ENCODE data around the gene SETD7. TPM values are rescaled to one million over a fixed set of nuclear protein-coding genes. Genes with fewer than 3 reads are reported as not detected.

The SETD7 gene
- total RNA-seq, 1 experiment from 2014 or later = 52.8 TPM

DNA sequence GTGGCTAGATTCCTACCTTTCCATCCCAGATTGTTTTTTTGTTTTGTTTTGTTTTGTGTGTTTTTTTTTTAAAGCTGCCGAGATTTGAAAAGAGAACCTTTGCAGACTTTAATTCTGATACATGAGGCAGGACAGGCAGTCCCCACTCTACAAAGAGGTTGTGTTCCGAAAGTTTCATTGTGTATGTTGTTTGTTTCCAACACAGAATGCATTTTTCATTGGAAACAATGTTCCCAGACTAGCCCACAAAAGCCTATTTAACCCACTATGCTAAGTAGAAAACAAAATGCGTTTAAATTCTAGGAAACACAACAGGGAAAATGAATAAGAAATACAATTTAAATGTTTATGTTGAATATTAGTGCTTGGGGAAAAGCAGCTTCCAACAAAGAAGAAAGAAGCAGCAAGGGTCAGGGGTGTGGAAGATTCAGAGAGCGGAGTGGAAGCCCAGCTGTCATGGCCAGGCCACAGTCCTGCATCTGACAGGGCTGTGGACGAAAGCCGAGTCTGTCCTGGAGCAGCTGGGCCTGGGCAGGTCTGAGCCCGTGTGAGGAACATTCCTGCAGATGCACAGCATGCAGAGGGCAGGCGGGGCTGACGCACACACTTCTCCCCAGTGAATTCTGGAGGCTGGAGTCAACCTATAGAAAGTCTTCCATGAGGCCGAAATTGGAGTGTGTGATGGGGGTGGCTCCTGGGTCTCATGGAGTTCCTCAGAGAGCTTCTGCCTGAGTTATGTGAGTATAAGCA, 12.4 kb upstream of the SETD7 start:
- Histone ChIP-seq H3K27me3 (replicated peaks; ENCODE audit: insufficient read depth, low read depth, low read length, poor library complexity) (no peaks in the 10 kb centered on the region), H3K36me3 (ENCODE audit: insufficient read depth, low read length, poor library complexity, severe bottlenecking) (no peaks in the 10 kb centered on the region), H3K4me3 (ENCODE audit: low read depth, low read length, poor library complexity, severe bottlenecking) (no peak overlapping the region), H3K27ac (ENCODE audit: low read depth, low read length, poor library complexity, severe bottlenecking) (no peak overlapping the region), H3K9me3 (ENCODE audit: low read depth, low read length, poor library complexity, severe bottlenecking) (no peaks in the 10 kb centered on the region), H3K4me1 (ENCODE audit: insufficient read depth, low read length, poor library complexity, severe bottlenecking) (peaks cover 2% of the 10 kb centered on the region)
- DNase-seq (ENCODE audit: low spot score) = no peak
- CTCF ChIA-PET = no interaction called here
- POLR2A ChIA-PET (ENCODE audit: low non-redundant PET) = interaction anchor here (0.6 kb wide), 1 partner anchor 34 kb away, joined by 4 read pairs; no protein-coding TSS in a partner anchor
- intact Hi-C loops (cut with micrococcal nuclease; ENCODE audit: unreplicated experiment) = no loop called here
- no TSS peak for BruUV-seq (replicated peaks)
- TF ChIP-seq EZH2 (IDR thresholded peaks at IDR 0.05; ENCODE audit: borderline replicate concordance, low read depth, low read length, poor library complexity, severe bottlenecking) = no peak
- TF ChIP-seq, protein P1, sequence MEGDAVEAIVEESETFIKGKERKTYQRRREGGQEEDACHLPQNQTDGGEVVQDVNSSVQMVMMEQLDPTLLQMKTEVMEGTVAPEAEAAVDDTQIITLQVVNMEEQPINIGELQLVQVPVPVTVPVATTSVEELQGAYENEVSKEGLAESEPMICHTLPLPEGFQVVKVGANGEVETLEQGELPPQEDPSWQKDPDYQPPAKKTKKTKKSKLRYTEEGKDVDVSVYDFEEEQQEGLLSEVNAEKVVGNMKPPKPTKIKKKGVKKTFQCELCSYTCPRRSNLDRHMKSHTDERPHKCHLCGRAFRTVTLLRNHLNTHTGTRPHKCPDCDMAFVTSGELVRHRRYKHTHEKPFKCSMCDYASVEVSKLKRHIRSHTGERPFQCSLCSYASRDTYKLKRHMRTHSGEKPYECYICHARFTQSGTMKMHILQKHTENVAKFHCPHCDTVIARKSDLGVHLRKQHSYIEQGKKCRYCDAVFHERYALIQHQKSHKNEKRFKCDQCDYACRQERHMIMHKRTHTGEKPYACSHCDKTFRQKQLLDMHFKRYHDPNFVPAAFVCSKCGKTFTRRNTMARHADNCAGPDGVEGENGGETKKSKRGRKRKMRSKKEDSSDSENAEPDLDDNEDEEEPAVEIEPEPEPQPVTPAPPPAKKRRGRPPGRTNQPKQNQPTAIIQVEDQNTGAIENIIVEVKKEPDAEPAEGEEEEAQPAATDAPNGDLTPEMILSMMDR (conservative IDR thresholded peaks at IDR 0.05; ENCODE audit: low read depth, low read length) = no peak

DNA sequence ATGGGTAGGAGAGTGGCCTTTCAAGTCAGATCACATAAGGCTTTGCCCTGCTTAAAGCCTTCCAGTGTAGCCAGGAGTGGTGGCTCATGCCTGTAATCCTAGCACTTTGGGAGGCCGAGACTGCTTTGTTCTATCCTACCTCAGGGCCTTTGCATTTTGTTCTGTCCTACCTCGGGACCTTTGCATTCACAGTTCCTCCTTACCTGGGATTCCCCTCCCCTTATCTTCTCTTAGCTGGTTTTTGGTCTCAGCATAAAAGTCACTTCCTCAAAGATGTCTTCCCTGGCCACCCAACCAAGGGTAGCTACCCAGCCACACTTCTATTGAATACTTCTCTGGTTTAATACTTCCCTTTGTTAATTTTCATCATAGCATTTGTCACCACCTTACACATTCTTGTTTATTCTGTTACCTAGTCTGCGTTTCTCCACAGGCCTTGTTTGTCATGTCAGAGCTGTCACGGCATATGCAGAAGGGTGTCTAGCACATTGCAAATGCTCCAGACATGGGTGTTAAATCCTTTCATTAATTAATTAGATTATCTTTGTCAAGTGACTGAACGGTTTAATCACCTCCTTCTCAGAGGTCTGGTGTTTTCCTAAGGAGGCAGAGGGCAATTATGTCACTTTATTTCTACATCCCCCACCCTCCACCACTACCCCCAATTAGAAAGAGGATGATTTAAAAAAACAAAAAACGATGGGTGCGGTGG, 11.3 kb upstream of the SETD7 start:
- no peak for DNase-seq (ENCODE audit: low spot score)
- no peaks in the 10 kb centered on the region for H3K9me3 ChIP-seq (ENCODE audit: low read depth, low read length, poor library complexity, severe bottlenecking)
- ChIA-PET POLR2A (ENCODE audit: low non-redundant PET) (no interaction called here), CTCF (interaction anchor here (0.7 kb wide), 1 partner anchor 1287 kb away, joined by 4 read pairs; no protein-coding TSS in a partner anchor)
- BruUV-seq (replicated peaks) = no TSS peak
- intact Hi-C loops (cut with micrococcal nuclease; ENCODE audit: unreplicated experiment) = no loop called here
- H3K36me3 ChIP-seq (ENCODE audit: insufficient read depth, low read length, poor library complexity, severe bottlenecking) = no peaks in the 10 kb centered on the region
- H3K27me3 ChIP-seq (replicated peaks; ENCODE audit: insufficient read depth, low read depth, low read length, poor library complexity) = no peaks in the 10 kb centered on the region
- TF ChIP-seq, protein P1 (conservative IDR thresholded peaks at IDR 0.05; ENCODE audit: low read depth, low read length) = no peak
- TF ChIP-seq EZH2 (IDR thresholded peaks at IDR 0.05; ENCODE audit: borderline replicate concordance, low read depth, low read length, poor library complexity, severe bottlenecking) = no peak
- peaks cover 2% of the 10 kb centered on the region for H3K4me1 ChIP-seq (ENCODE audit: insufficient read depth, low read length, poor library complexity, severe bottlenecking)
- no peak overlapping the region for H3K27ac ChIP-seq (ENCODE audit: low read depth, low read length, poor library complexity, severe bottlenecking)
- H3K4me3 ChIP-seq (ENCODE audit: low read depth, low read length, poor library complexity, severe bottlenecking) = no peak overlapping the region

DNA sequence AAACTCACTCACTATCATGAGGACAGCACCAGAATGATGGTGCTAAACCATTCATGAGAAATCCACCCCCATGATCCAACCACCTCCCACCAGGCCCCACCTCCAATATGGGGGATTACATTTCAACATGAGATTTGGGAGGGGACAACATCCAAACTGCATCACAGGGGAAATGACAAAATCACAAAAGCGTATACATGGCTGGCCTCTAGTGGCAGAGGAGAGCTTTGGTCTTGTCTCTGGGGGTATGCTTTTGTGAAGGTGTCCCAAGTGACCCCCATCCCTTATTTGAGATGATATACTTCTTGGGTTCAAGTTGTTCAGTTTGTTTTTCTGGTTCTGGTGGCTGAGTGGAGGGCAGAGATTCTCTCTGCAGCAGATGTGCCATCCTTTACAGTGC, 8.5 kb upstream of the SETD7 start:
- H3K4me3 ChIP-seq (ENCODE audit: low read depth, low read length, poor library complexity, severe bottlenecking) = no peak overlapping the region
- POLR2A ChIA-PET (ENCODE audit: low non-redundant PET) = no interaction called here
- H3K36me3 ChIP-seq (ENCODE audit: insufficient read depth, low read length, poor library complexity, severe bottlenecking) = no peaks in the 10 kb centered on the region
- DNase-seq (ENCODE audit: low spot score) = peak; percentile 35
- no TSS peak for BruUV-seq (replicated peaks)
- TF ChIP-seq, protein P1 (conservative IDR thresholded peaks at IDR 0.05; ENCODE audit: low read depth, low read length) = peak; percentile 39; the same call in 1 of the 2 replicates
- TF ChIP-seq EZH2 (IDR thresholded peaks at IDR 0.05; ENCODE audit: borderline replicate concordance, low read depth, low read length, poor library complexity, severe bottlenecking) = no peak
- intact Hi-C loops (cut with micrococcal nuclease; ENCODE audit: unreplicated experiment) = no loop called here
- H3K4me1 ChIP-seq (ENCODE audit: insufficient read depth, low read length, poor library complexity, severe bottlenecking) = peaks cover 19% of the 10 kb centered on the region
- H3K27me3 ChIP-seq (replicated peaks; ENCODE audit: insufficient read depth, low read depth, low read length, poor library complexity) = no peaks in the 10 kb centered on the region
- no peaks in the 10 kb centered on the region for H3K9me3 ChIP-seq (ENCODE audit: low read depth, low read length, poor library complexity, severe bottlenecking)
- H3K27ac ChIP-seq (ENCODE audit: low read depth, low read length, poor library complexity, severe bottlenecking) = no peak overlapping the region
- CTCF ChIA-PET = no interaction called here

Measured in A673 (cell line).